Neural cell (in vitro differentiated cells): ENCODE data around the gene POLR3E.

Experiments used
- EP300 ChIP-seq: fragments of 450-650 bp; conservative IDR thresholded peaks from 2 replicates; pipeline ENCODE4 v1.6.1; 2014; ENCODE audit warnings: antibody characterized with exemption, mild to moderate bottlenecking, moderate library complexity; ENCODE audit not compliant: poor library complexity, severe bottlenecking
- EZH2 ChIP-seq: fragments of 200-600, 300-800 bp; shearing (Covaris generic), sonication (generic); IDR thresholded peaks from 2 replicates; pipeline ENCODE4 v1.6.1; 2014; ENCODE audit warnings: antibody characterized with exemption, low read length, borderline replicate concordance, mild to moderate bottlenecking; ENCODE audit not compliant: insufficient read depth, poor library complexity, severe bottlenecking
- MXI1 ChIP-seq: fragments of 450-650 bp; conservative IDR thresholded peaks from 2 replicates; pipeline ENCODE4 v1.6.1; 2014; ENCODE audit warnings: antibody characterized with exemption, mild to moderate bottlenecking; ENCODE audit not compliant: poor library complexity, severe bottlenecking
- POLR2AphosphoS5 ChIP-seq: IDR thresholded peaks from 2 replicates; pipeline ENCODE4 v1.6.1; 2012
- RAD21 ChIP-seq: fragments of 450-650 bp; conservative IDR thresholded peaks from 2 replicates; pipeline ENCODE4 v1.6.1; 2014; ENCODE audit warnings: antibody characterized with exemption, mild to moderate bottlenecking, moderate library complexity
- SMC3 ChIP-seq: fragments of 450-650 bp; conservative IDR thresholded peaks from 2 replicates; pipeline ENCODE4 v1.6.1; 2014; ENCODE audit warnings: antibody characterized with exemption, mild to moderate bottlenecking, moderate library complexity; ENCODE audit not compliant: poor library complexity
- TAF1 ChIP-seq: IDR thresholded peaks from 2 replicates; pipeline ENCODE4 v1.6.1; 2012; ENCODE audit warnings: low read depth
- TF ChIP-seq, protein P1 (sequence below): IDR thresholded peaks from 2 replicates; pipeline ENCODE4 v1.6.1; 2012; ENCODE audit warnings: borderline replicate concordance
- TF ChIP-seq, protein P2 (sequence below): fragments of 450-650 bp; IDR thresholded peaks from 2 replicates; pipeline ENCODE4 v1.5.1; 2014; ENCODE audit warnings: antibody characterized with exemption, mild to moderate bottlenecking, moderate library complexity; ENCODE audit not compliant: poor library complexity, severe bottlenecking

DNA sequence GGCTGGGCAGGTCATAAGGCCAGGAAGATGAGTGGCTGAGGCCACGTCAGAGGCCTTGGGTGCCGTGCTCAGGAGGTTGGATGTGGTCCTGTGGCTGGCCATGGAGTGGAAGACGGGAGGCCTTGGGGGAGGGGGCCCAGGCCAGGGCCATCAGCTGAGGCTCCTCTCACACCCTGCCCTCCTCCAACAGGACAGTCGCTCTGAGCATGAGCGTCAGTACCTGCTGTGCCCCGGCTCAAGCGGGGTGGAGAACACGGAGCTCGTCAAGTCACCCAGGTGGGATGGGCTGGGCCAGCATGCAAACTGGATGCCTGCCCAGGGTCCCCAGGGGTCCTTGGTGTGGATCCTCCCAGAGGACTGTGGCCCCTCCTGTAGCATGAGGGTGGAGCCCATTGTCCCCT is 19.2 kb downstream of the POLR3E start:
- no peak for TF ChIP-seq EZH2
- TF ChIP-seq, protein P1, sequence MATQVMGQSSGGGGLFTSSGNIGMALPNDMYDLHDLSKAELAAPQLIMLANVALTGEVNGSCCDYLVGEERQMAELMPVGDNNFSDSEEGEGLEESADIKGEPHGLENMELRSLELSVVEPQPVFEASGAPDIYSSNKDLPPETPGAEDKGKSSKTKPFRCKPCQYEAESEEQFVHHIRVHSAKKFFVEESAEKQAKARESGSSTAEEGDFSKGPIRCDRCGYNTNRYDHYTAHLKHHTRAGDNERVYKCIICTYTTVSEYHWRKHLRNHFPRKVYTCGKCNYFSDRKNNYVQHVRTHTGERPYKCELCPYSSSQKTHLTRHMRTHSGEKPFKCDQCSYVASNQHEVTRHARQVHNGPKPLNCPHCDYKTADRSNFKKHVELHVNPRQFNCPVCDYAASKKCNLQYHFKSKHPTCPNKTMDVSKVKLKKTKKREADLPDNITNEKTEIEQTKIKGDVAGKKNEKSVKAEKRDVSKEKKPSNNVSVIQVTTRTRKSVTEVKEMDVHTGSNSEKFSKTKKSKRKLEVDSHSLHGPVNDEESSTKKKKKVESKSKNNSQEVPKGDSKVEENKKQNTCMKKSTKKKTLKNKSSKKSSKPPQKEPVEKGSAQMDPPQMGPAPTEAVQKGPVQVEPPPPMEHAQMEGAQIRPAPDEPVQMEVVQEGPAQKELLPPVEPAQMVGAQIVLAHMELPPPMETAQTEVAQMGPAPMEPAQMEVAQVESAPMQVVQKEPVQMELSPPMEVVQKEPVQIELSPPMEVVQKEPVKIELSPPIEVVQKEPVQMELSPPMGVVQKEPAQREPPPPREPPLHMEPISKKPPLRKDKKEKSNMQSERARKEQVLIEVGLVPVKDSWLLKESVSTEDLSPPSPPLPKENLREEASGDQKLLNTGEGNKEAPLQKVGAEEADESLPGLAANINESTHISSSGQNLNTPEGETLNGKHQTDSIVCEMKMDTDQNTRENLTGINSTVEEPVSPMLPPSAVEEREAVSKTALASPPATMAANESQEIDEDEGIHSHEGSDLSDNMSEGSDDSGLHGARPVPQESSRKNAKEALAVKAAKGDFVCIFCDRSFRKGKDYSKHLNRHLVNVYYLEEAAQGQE, result no peak
- TF ChIP-seq, protein P2, sequence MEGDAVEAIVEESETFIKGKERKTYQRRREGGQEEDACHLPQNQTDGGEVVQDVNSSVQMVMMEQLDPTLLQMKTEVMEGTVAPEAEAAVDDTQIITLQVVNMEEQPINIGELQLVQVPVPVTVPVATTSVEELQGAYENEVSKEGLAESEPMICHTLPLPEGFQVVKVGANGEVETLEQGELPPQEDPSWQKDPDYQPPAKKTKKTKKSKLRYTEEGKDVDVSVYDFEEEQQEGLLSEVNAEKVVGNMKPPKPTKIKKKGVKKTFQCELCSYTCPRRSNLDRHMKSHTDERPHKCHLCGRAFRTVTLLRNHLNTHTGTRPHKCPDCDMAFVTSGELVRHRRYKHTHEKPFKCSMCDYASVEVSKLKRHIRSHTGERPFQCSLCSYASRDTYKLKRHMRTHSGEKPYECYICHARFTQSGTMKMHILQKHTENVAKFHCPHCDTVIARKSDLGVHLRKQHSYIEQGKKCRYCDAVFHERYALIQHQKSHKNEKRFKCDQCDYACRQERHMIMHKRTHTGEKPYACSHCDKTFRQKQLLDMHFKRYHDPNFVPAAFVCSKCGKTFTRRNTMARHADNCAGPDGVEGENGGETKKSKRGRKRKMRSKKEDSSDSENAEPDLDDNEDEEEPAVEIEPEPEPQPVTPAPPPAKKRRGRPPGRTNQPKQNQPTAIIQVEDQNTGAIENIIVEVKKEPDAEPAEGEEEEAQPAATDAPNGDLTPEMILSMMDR, result no peak
- no peak for TF ChIP-seq RAD21
- TF ChIP-seq SMC3, result no peak
- TF ChIP-seq TAF1, result no peak
- TF ChIP-seq MXI1, result no peak
- no peak for TF ChIP-seq POLR2AphosphoS5
- no peak for TF ChIP-seq EP300
